HFFc6 (cell line): Measurements from ENCODE around the gene SEPHS1. TPM values are rescaled to one million over a fixed set of nuclear protein-coding genes. Genes with fewer than 3 reads are reported as not detected.

Experiments
- DNase-seq: peaks from one replicate; pipeline ENCODE4 v3.0.0-alpha.2; 2018
- H3K27ac Mint-ChIP-seq: 2 replicates; pipeline ENCODE4 v1.8.0; 2020; ENCODE audit warnings: mild to moderate bottlenecking, mixed read lengths
- H3K27me3 Mint-ChIP-seq: 2 replicates; pipeline ENCODE4 v1.8.0; 2021; ENCODE audit warnings: mild to moderate bottlenecking, moderate library complexity, mixed read lengths; ENCODE audit not compliant: insufficient read depth
- H3K36me3 Mint-ChIP-seq: 2 replicates; pipeline ENCODE4 v1.8.0; 2021; ENCODE audit warnings: low read depth, mixed read lengths
- H3K4me1 Mint-ChIP-seq: 2 replicates; pipeline ENCODE4 v1.8.0; 2020; ENCODE audit warnings: low read depth, mixed read lengths
- H3K4me3 Mint-ChIP-seq: 2 replicates; pipeline ENCODE4 v1.8.0; 2020; ENCODE audit warnings: mild to moderate bottlenecking, moderate library complexity, mixed read lengths
- H3K9me3 Mint-ChIP-seq: 2 replicates; pipeline ENCODE4 v1.8.0; 2020; ENCODE audit warnings: mild to moderate bottlenecking, mixed read lengths
- total RNA-seq, 6 experiments: library from RNA; stranded (reverse); fragmentation: NEBNext Ultra II Directional; extraction: Animal tissue kit (Norgen Biotek cat#: 25700); gene quantifications; 2 replicates in 1 of 6; 3 replicates in 5 of 6; pipeline ENCODE4 v1.2.3, GENCODE V29; 2021
- TF ChIP-seq, protein P1 (sequence below): fragments of 200-600 bp; sonication (generic); IDR thresholded peaks from 2 replicates; pipeline ENCODE4 v1.5.0; 2021; ENCODE audit warnings: antibody characterized with exemption, mild to moderate bottlenecking

The SEPHS1 gene
- total RNA-seq, 6 experiments from 2014 or later = 34.1 to 49.3 (median 40.5) TPM

DNA sequence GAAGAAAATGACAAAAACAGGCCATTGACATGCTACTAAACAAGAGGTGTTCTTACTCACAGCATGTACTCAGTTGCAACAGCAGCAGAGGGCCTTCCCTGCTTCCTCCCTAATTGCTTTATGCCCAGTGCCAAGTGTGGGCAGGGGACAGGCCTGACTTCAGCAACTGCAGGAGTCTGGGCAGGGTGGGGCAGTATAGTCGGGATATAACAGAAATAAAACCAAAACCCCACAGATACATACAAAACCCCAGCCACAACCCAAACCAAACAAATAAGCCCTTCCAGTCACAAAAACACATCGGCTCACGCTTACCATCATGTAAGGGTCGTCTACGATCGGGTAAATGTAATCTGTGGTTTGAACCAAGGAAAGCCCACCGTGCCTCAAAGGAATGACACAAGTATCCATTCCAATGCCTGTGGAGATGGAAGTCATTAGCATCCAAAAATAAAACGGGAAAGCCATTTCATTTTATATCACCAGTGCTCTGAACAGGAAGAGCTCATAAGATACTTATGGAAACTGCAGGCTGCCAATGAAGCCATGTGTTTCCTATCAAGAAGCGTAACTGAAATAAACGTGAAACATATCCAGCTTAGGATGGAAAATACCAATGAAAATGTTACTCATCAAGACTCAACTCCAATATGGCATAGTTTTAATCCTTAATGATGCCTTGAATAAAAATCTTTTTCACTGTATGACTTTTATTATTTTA, 9.5 kb downstream of the SEPHS1 start:
- peak; percentile 54 for DNase-seq
- Mint-ChIP-seq H3K27me3 (no peaks in the 10 kb centered on the region), H3K4me3 (peak overlapping the region; percentile 56), H3K4me1 (peaks cover 35% of the 10 kb centered on the region), H3K27ac (peak overlapping the region; percentile 82), H3K36me3 (peaks cover 3% of the 10 kb centered on the region; the same call in 1 of the 2 replicates), H3K9me3 (no peaks in the 10 kb centered on the region)
- TF ChIP-seq, protein P1, sequence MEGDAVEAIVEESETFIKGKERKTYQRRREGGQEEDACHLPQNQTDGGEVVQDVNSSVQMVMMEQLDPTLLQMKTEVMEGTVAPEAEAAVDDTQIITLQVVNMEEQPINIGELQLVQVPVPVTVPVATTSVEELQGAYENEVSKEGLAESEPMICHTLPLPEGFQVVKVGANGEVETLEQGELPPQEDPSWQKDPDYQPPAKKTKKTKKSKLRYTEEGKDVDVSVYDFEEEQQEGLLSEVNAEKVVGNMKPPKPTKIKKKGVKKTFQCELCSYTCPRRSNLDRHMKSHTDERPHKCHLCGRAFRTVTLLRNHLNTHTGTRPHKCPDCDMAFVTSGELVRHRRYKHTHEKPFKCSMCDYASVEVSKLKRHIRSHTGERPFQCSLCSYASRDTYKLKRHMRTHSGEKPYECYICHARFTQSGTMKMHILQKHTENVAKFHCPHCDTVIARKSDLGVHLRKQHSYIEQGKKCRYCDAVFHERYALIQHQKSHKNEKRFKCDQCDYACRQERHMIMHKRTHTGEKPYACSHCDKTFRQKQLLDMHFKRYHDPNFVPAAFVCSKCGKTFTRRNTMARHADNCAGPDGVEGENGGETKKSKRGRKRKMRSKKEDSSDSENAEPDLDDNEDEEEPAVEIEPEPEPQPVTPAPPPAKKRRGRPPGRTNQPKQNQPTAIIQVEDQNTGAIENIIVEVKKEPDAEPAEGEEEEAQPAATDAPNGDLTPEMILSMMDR = no peak

DNA sequence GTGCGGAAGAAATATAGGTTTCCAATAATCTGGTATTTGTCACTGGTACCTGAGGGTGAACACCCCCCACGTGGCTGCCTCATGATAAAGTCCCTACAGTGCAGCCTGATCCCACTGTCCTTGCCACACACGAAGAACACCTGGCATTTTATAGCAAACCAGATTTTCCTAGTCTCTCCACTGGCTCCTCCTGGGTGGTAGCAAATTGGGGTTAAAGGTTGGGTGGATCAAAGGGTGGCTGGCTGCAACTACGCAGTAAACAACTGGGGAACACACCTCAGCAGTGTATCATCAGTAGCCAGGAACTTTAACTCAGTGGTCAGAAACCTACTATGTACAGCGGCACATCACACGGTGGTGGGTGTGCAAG, 10.3 kb downstream of the SEPHS1 start:
- TF ChIP-seq, protein P1 = no peak
- no peaks in the 10 kb centered on the region for H3K9me3 Mint-ChIP-seq
- peaks cover 6% of the 10 kb centered on the region; the same call in 1 of the 2 replicates for H3K36me3 Mint-ChIP-seq
- no peak overlapping the region for H3K4me3 Mint-ChIP-seq
- H3K27me3 Mint-ChIP-seq = no peaks in the 10 kb centered on the region
- DNase-seq = no peak
- H3K27ac Mint-ChIP-seq = peak overlapping the region; percentile 79
- H3K4me1 Mint-ChIP-seq = peaks cover 34% of the 10 kb centered on the region

DNA sequence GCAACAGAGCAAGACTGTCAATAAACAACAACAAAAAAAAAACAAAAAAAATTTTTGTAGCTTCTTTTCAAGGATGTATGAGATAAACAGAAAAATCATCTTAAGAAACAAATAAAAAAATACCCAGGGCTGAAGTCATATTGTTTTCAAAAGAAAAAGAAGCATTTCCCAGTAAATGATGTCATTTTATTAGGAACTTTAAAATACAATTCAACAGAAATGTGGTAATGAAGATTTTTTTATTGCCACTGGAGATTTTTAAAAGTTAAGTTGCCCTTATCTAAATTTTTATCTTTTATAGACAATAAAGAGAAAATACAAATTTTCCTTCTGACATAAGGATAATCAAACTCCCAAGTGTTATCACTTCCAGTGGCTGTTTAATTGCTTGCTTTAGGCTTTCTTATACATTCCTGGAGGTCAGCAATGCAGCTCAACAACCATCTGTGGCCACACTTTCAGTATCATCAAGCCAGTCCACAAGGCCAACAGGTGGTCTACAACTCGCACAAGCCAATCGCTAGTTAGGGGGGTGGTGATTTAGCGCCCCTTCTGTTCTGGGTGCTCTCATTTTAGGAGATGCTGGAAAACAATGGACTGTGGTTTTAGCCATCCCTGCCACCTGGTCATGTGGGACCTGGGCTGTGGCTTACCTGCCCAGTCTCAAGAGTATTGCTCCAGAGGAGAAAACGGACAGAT, 10.8 kb downstream of the SEPHS1 start:
- Mint-ChIP-seq H3K4me1 (peaks cover 34% of the 10 kb centered on the region), H3K4me3 (no peak overlapping the region), H3K27ac (no peak overlapping the region), H3K36me3 (peaks cover 8% of the 10 kb centered on the region), H3K9me3 (no peaks in the 10 kb centered on the region), H3K27me3 (no peaks in the 10 kb centered on the region)
- DNase-seq = no peak
- TF ChIP-seq, protein P1 = no peak

DNA sequence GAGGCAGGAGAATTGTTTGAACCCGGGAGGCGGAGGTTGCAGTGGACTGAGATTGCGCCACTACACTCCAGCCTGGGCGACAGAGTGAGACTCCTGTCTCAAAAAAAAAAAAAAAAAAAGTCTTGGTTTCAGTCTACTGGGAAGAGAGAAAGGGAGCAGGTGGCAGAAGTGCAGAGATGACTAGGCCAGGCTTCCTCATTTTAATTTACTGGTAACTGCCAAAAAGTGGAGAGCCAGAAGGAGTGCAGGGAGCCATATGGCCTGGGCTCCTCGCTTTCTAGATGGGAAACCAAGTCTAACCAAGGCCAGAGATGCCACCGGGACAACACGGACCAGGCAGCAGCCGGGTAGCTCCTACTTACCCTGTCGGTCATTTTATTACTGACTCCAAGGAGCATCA, 12.2 kb downstream of the SEPHS1 start:
- Mint-ChIP-seq H3K27me3 (no peaks in the 10 kb centered on the region), H3K27ac (no peak overlapping the region), H3K36me3 (peaks cover 21% of the 10 kb centered on the region), H3K4me3 (no peak overlapping the region), H3K4me1 (peaks cover 30% of the 10 kb centered on the region), H3K9me3 (no peaks in the 10 kb centered on the region)
- TF ChIP-seq, protein P1 = no peak
- no peak for DNase-seq

DNA sequence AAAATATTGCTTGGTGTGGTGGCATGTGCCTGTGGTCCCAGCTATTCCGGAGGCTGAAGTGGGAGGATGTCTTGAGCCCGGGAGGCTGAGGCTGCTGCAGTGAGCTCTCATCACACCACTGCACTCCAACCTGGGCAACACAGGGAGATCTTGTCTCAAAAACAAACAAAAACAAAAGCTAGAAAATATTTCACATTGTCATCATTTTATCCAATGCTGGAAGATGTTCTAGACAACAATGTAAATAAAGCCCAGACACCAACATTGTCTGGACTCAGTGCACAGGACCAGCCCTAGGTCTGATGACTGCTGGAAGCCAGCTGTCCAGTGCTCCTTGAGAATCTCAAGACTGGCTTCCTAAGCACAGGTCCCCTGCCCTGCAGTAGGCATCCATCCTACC, 13.5 kb downstream of the SEPHS1 start:
- peaks cover 18% of the 10 kb centered on the region for H3K4me1 Mint-ChIP-seq
- DNase-seq = no peak
- H3K27me3 Mint-ChIP-seq = no peaks in the 10 kb centered on the region
- peaks cover 25% of the 10 kb centered on the region for H3K36me3 Mint-ChIP-seq
- no peak overlapping the region for H3K27ac Mint-ChIP-seq
- no peaks in the 10 kb centered on the region for H3K9me3 Mint-ChIP-seq
- TF ChIP-seq, protein P1 = no peak
- H3K4me3 Mint-ChIP-seq = no peak overlapping the region
